ENCODE results near the gene CNTN5.
"Not testable (repeated sequence)": the region's sequence is repeated elsewhere in the genome, so short reads cannot be mapped to it uniquely, and the experiment has no call there.

Gene CNTN5

GRCh38 chr11:99277281-99277680 lies 256.5 kb downstream of the CNTN5 start:
- DNase-seq (ENCODE audit: low read depth), result no peak

GRCh38 chr11:99279266-99279665 lies 258.5 kb downstream of the CNTN5 start:
- DNase-seq (ENCODE audit: low read depth), result no peak

- DNase-seq (ENCODE audit: low read depth), result no peak
Measured at GRCh38 chr11:99281331-99281730, 260.6 kb downstream of the CNTN5 start.

- DNase-seq (ENCODE audit: low read depth), result not testable (repeated sequence)
Measured at GRCh38 chr11:99297925-99298324, 277.2 kb downstream of the CNTN5 start.

- no peak for DNase-seq (ENCODE audit: low read depth)
Measured at GRCh38 chr11:99307510-99308088, 286.9 kb downstream of the CNTN5 start.

- no peak for DNase-seq (ENCODE audit: low read depth)
Measured at GRCh38 chr11:99311870-99312269, 291.1 kb downstream of the CNTN5 start.

GRCh38 chr11:99316776-99317520 lies 296.2 kb downstream of the CNTN5 start:
- DNase-seq (ENCODE audit: low read depth), result no peak

- DNase-seq (ENCODE audit: low read depth), result no peak
Measured at GRCh38 chr11:99320769-99321290, 300.1 kb downstream of the CNTN5 start.

GRCh38 chr11:99325847-99326246 lies 305.1 kb downstream of the CNTN5 start:
- DNase-seq (ENCODE audit: low read depth), result no peak

- no peak for DNase-seq (ENCODE audit: low read depth)
Measured at GRCh38 chr11:99327066-99327465, 306.3 kb downstream of the CNTN5 start.

- no peak for DNase-seq (ENCODE audit: low read depth)
Measured at GRCh38 chr11:99327527-99327926, 306.8 kb downstream of the CNTN5 start.

GRCh38 chr11:99333621-99334020 lies 312.9 kb downstream of the CNTN5 start:
- DNase-seq (ENCODE audit: low read depth), result no peak

GRCh38 chr11:99343117-99343516 lies 322.4 kb downstream of the CNTN5 start:
- DNase-seq (ENCODE audit: low read depth), result no peak

GRCh38 chr11:99349151-99349673 lies 328.5 kb downstream of the CNTN5 start:
- no peak for DNase-seq (ENCODE audit: low read depth)

- no peak for DNase-seq (ENCODE audit: low read depth)
Measured at GRCh38 chr11:99351624-99352023, 330.9 kb downstream of the CNTN5 start.

- DNase-seq (ENCODE audit: low read depth), result no peak
Measured at GRCh38 chr11:99352642-99353041, 331.9 kb downstream of the CNTN5 start.

- no peak for DNase-seq (ENCODE audit: low read depth)
Measured at GRCh38 chr11:99366546-99366945, 345.8 kb downstream of the CNTN5 start.

GRCh38 chr11:99368583-99368982 lies 347.8 kb downstream of the CNTN5 start:
- DNase-seq (ENCODE audit: low read depth), result no peak

GRCh38 chr11:99370549-99371216 lies 349.9 kb downstream of the CNTN5 start:
- no peak for DNase-seq (ENCODE audit: low read depth)

- DNase-seq (ENCODE audit: low read depth), result no peak
Measured at GRCh38 chr11:99371257-99371656, 350.5 kb downstream of the CNTN5 start.

- no peak for DNase-seq (ENCODE audit: low read depth)
Measured at GRCh38 chr11:99376463-99376862, 355.7 kb downstream of the CNTN5 start.

GRCh38 chr11:99383648-99384245 lies 363.0 kb downstream of the CNTN5 start:
- no peak for DNase-seq (ENCODE audit: low read depth)

Data from stimulated activated CD8-positive, alpha-beta memory T cell treated with anti-CD3 and anti-CD28 coated beads, Interleukin-4, amount 100 ng/mL, for 24 hours (primary cell).